NCI-H146 treated with DMSO at 0.1 percent for 48 hours (cell line): Measurements from ENCODE around the gene FAM149A.

Experiments
- DNase-seq: peaks from one replicate; lab custom pipeline; 2025; ENCODE audit not compliant: unreplicated experiment; lab: John Stamatoyannopoulos, UW

FAM149A gene

DNA sequence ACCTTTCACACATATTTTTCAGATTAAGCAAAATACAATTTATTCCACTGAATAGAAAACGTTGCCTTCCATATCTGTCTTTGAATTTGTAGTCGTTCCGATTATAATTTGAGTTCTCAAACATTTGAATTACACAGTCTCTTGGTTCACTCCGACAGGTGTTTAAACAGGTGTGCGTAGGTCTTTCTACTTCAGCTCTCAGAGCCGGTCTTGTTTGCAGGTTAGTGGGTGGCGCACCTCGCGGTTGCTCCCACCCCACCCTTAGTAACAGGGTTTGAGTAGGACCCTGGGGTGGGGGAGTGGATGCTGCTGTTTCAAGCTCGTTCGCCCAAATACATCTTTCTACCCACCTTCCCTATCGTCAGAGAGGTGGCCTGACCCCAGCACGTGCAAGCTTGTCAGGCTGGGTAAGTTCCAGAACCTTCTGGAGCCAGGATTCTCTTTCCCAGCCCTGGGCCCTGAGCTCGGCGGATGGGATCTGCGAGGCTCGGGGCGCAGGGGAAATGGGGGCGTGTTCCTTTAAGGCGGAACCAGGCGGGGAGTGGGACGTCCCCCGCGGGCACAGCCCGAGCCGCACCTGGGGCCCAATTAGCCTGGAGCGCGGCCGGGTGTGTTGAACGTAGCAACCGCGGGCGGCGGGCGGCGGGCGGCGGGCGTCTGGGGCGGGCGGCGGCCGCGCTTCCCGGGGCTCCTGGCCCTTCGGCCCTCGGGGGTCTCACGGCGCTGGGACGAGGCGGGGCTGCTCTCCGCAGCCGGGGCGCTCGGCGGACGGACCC lies at the start of gene FAM149A:
FAM149A (plus strand) TSS at position 591 of the 776 bp plus-strand sequence.
- DNase-seq = peak; percentile 58

DNA sequence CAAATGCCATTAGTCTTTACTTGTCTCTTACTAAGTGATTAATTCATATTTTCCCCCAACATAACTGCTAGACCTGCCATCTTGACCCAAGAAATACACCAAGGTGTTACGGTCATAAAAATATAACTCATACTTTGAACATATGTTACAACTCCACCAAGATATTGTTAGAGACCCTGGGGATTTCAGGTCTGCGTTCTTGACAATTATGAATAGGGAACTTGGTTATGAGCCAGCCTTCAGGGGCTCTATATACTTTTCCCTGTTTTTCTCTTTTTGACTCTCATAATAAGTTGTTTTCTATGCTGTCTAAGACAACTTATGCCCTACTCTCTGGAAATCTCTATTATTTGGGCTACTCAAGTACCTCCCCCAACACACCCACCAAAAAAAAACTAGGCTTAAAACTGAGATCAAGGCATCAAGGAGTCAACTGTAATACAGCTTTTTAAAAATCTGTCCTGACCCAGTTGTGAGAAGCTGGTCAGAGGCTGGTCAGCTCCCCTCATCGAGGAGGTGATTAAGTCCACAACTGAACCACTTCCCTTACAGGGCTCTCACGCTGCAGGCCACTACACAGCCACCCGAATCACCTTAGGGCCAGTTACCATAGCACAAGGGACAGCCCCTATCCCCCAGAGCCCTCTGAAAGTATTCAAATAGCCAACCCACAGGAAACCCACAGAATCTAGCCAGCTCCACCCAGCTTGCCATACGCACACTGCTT lies 46.1 kb upstream of the FAM149A start:
- DNase-seq = no peak

DNA sequence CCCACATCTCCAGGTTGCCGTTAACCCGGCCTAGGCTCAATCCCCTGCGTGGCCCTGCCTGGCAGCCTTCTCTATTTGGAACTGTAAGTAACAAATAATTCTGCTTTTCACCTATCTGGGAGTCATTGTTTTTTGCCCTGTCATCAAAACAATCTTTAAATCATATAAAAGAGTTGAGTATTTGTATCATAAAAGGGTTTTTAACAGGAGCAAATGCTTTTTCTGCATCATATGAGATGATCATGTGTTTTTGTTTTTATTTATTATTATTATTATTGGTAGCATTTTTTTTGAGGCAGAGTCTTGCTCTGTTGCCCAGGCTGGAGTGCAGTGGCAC lies 45.6 kb upstream of the FAM149A start:
- no peak for DNase-seq

DNA sequence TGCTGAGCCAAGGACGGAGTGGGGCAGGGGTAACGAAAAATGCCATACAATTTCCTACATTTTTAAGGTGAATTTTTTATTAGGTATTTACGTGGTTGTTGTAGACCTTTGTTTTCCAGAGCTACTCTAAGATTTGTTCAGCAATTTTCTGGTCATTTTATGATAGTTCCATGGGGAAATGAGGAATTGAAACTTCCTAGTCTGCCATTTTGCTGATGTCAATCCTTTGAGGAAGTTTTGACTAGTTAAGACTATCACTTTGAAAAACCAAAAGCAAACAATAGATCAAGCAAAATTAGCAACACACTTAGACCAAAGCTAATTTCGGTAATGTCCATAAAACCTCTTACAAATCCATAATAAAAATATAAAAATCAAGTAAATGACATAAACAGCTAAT lies 42.6 kb upstream of the FAM149A start:
- DNase-seq = no peak

DNA sequence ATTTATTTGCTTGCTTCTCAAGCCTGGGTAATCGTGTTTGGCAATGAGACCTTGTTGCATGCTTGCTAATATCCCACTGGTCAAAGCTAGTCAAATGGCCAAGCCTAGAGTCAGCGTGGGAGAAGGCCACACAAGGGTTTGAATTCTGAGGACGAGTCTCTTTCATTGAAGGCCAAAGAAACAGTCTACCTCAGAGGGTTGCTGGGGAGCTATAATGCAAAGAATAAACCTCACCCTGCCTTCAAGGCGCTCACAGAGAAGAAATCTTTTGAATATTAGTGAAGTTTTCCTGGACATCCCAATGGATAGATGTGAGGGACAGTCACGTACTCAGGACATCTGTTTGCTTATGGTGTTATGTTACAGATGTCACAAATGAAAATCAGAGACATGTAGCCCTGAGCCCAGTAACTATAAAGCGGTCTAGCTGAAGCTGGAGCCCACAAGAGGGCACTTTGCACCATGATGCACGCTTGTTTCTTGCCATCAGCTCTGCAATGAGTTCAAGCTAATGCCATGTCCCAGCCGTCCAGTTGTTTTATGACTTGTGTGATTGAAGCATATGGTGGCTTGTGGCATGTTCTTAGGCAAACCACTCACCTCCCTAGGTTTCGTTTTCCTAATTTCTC lies 36.6 kb upstream of the FAM149A start:
- DNase-seq = peak; percentile 38

DNA sequence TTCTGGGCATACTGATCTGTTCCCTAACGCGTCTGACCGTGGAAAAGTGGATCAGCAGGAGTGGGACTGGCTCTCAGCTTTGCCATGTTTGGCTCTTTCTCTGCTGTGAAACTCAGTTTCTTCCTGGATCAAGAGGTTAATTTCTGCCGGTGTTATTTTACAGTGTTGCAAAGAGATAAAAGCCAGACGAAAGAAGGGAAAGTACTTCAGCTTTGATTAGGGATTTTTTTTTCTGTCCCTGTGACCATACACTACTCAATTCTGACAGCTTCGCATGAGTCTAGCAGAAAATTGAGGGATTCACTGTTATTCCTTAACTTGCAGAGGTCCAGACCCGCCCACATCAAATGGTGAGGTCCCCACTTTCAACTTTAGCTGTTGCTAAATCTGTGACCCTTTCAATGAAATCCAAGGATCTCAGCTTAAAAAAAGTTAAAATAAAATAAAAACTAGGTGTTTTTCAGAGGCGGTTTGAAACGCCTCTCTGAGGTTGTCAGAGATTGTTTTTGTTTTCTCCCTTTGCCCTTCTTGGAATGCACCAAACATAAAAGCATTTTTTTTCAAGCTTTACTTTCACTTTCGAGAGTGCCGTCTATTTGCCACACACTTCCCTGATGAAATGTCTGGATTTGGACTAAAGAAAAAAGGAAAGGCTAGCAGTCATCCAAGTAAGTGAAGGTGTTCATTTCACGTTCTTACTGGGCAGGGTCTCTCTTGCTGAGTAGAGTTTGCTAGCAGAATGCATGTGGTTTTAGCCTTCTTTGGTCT lies 35.7 kb upstream of the FAM149A start, which contains the start of gene TLR3:
TLR3 (plus strand) TSS at position 576 of the 768 bp plus-strand sequence. CDS start 7,464 bp downstream, outside the sequence.
- DNase-seq = no peak

DNA sequence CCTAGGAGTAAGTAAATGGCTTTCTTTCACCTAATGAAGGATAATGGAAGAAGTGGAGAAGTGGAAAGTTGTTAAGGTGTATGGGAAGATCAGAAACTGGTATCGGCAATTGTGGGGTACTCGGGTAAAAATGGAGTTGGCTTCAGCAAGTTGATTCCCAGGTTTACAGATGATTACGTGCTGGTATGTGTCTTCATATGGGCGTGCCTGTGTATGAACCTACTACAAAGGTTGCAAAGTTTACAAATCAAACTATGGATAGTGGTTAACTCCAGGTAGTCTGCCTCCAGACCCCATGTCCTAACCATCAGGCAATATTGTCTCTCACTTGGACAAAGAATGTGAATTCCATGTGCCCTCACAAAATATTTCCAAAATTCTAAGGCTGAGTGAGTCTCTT lies 34.8 kb upstream of the FAM149A start:
- DNase-seq = no peak

DNA sequence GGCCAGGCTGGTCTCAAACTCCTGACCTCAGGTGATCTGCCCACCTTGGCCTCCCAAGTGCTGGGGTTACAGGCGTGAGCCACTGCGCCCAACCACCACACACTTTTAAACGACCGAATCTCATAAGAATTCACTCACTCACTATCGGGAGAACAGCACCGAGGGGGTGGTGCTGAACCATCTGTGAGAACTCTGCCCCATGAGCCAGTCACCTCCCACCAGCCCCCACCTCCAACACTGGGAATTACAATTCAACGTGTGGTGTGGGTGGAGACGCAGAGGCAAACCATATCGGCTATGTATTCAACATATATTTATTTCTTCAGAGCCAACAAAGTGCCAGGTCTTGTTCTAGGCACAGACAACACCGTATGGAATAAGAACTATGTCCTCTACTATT lies 32.0 kb upstream of the FAM149A start:
- no peak for DNase-seq

DNA sequence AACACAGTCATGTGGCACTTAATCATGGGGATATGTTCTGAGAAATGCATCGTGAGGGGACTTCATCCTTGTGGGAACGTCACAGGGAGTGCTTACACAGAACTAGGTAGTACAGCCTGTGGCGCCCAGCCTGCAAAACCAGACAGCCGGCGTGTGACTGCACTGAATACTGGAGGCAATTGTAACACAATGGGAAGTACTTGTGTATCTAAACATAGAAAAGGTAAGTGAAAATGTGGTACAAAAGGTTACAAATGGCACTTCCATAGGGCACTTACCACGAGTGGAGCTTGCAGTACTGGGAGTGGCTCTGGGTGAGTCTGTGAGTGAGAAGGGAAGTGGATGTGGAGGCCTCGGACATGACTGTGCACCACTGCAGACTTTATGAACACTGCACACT lies 30.3 kb upstream of the FAM149A start:
- DNase-seq = no peak

DNA sequence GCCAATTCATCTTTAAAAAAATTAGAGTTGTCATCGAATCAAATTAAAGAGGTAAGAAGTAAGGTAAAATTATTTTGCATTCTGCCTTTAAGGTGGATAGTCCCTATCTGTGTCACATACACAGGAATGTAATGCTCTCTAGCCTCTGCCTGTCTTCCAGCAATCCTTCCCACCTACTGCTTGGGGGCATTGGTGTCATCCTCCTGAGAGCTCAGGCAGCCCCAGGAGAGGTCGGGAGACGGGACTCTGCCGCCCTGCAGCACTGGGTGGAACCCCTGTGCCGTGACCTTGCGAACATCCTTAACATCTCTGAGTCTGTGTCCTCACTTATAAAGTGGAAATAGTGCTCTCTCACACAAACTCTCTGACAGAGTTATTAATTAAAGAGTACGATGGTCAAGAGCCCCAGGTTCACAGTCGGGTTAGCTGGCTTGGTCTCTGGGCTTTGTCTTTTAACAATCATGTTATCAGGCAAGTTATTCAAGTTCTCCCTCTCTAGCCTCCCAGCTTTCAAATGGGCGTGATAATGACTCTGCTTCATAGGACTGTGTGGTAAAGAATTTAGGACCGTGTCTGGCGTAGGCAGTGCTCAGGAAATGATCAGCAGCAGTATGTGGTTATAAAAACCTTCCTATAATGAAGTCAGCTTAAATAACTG lies 25.4 kb upstream of the FAM149A start:
- no peak for DNase-seq

DNA sequence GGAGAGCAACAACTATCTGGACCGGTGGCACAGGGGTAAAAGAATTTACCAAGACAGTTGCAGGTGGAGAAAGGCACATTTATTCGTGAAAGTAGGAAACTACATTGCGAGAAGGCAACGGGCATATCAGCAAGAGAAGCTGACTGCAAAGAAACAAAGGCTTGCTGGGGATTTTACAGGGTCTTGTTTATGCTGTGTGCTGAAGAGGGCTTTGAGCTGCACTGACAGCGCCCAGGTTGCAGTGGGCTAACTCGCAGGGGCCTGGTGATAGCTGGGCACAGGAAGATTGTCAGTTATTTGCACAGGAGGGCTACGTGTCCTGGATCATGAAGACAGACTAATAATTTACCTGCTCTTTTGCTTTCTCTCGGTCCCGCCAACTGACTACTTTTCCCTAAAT lies 24.8 kb upstream of the FAM149A start:
- DNase-seq = no peak

DNA sequence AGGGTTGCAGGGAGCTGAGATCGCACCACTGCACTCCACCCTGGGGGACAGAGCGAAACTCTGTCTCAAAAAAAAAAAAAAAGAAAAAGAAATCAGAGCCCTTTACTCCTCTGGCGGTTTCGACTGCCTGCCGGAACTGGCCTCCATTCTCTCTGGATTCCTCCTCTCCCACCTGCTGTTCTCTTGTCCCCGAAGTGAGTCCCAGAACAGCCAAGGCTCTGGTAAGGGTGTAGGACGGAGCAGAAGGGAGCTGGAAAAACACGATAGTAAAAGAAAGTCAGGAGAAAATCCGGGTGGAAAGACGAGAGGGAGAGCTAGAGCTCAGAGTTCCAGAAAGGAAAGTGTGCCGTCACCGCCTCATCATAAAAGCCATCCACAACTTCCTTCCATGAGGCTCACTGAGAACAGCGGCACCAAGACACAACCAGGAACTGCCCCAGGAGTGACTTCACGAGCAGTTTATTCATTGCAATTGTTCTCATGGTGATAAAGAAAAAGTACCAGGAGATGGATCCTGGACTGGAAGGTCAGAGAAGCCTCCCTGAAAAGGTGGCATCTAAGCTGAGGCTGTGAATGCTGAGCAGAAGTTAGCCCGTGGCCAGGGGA lies 23.2 kb upstream of the FAM149A start:
- no peak for DNase-seq

DNA sequence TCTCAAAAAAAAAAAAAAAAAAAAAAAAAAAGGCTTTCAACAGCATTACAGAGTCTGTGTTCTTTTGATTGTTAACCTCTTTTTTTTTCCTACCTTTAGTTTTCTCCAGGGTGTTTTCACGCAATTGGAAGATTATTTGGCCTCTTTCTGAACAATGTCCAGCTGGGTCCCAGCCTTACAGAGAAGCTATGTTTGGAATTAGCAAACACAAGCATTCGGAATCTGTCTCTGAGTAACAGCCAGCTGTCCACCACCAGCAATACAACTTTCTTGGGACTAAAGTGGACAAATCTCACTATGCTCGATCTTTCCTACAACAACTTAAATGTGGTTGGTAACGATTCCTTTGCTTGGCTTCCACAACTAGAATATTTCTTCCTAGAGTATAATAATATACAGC lies 22.3 kb upstream of the FAM149A start:
- DNase-seq = no peak

DNA sequence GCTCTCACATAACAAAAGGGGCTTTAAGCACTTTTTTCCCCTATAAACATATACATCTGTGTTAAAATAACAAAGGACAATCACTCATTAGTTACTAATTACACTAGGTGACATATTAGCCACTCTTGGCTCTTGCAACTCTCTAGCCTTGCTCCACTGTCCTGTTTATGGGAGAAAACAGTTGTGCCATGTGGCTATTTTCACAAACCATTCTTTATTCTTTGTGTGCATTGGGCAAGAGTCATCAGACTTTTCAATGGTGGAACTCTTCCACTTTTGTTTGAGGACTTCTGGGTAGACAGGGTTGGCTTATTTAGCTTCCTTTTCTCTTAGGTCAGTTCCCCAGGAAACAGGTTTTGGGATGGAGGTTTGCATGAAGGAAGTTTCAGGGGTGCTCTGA lies 16.0 kb upstream of the FAM149A start:
- DNase-seq = no peak

DNA sequence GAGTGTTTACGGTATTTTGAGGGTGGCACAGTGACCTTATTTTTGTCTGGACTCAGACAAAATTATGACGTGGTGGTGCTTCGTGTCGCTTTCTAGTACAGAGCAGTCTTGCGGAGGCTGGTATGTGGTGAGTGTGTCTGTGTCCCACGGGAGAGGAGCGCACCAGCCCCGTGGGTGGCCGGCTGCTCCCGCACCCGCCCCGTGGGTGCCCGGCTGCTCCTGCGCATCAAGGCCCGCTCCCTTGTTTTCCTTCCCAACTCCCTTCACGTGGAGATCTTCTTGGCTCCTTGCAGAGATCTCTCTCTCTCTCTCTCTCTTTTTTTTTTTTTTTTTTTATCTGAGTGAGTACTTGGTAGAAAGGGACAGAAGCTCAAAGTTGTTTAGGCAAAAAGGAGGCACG lies 12.2 kb upstream of the FAM149A start:
- no peak for DNase-seq

DNA sequence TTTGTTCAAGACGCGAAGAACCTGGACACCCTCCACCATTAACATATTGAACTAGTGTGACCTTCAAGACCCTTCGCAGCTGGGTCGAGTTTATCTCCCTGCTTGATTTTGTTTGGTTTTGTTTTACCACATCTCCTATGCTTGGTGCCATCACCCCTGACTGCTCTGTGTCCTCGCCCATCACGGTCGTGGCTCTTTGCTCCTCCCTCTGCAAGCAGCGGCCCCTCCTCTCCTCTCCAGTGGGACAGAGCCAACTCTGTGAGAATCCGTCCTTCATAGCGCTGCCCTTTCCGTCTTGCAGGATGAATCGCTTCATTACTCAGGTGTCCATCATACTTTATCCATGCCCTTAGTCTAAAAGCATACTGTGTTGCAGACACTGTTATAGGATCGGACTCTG lies 9.1 kb upstream of the FAM149A start:
- DNase-seq = no peak

DNA sequence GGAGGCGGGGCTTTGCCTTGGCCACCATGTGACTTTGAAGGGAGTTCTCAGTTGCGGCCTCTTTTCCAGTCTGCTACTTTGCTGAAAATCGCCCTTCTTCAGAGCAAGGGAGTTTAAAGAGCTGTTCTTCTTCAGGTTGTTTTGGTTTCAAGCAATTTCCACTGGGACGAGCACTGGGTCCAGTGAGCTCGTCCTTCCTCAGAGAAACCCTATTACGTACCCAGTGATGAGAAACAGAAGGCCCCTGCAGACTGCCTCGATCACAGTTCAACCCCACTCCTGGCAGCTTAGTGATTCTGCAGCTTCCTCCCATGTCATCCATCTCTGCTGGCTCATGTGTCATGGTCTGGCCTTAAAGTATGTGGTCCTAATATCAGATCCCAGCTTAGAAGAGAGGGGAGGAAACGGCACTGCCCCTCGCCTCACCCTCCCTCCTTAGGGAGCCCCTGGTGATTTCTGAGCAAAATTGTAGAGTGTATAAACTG lies 7.8 kb upstream of the FAM149A start:
- no peak for DNase-seq

DNA sequence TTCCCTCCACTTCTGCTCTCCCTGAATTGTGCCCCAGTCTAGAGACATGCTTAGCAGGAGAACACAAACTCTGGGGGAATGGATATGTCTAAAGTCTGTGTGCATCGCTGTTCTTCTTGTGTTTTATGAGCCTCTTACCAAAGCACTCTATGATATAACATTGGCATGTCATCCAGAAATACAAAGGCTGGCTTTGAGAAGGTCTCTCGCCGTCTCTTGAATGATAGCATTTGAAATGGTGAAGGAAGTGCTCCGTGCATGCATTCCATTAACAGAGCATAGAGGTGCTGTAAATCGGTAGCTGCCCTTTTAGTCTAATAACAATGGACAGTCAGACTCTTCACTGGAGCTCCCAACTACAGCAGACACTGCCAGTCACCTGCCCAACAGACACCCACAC lies 7.1 kb upstream of the FAM149A start:
- no peak for DNase-seq

DNA sequence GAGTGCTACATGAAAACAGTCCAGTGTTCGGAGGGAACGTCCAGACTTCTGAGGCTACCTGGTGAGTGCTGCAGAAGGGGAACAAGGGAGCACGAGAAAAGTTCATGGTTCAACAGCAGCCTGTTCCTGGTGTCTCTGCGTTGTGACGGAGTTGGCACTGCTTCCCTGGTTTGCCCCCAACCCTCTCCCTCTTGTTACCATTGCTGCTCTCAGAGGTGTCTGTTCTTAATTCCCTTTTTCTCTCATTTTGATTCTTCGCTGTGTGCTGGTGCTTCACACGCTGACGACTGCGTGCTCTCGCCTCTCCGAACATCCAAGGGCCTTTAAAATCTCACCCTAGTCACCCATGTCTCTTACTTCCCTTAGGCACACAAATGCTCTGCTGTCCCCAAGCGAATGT lies 1.6 kb upstream of the FAM149A start:
- no peak for DNase-seq

DNA sequence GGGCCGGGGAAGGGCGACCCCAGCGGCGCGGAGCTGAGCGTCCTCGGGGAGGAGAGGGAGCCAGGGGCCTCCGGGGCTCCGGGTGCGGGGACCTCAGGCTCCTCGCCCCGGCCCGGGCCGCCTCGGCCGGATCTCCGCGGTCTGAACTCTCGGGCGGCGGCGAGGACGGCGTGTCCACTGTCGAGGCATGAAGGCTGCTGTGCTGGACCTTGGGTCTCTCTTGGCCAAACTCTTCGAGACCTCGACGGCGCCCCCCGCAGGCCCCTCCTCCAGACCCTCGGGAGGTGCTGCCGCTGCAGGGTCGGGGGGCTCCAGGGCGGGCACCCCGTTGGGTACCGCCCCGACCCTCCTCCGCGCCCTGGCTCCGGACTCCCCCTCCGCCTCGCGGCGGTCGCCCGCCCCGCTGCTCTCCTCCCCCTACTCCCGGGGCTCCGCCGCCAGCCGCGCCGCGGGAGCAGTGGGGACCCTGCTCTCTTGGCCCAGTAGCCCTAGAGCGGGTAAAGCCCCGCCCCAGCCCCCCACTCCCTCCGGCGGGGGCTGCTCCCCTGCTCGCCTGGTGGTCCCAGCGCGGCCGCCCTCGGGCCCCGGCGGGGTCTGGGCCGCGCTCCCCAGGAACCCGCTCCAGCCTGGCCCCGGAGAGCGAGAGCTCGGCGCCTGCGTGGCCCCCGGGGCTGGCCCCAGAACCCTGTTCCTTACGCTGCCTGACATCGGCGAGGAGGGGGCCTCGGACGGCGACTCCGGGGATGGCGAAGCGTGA lies 564 bp downstream of the FAM149A start:
- no peak for DNase-seq
